Keratinocyte (primary cell): Measurements from ENCODE around the gene LTV1. TPM values are rescaled to one million over a fixed set of nuclear protein-coding genes. Genes with fewer than 3 reads are reported as not detected.

Experiments used
- DNase-seq: peaks from one replicate; pipeline ENCODE4 v3.0.0-alpha.2; 2011; ENCODE audit warnings: low read depth, missing footprints, low spot score
- FAIRE-seq: peaks from 2 replicates; lab custom pipeline; 2011; peaks lifted over from hg19 to GRCh38; lab: Jason Lieb, UNC
- H2AFZ ChIP-seq: 2 replicates; pipeline ENCODE4 v1.6.0; 2012; ENCODE audit warnings: low read length, control low read depth, inconsistent platforms; ENCODE audit not compliant: control insufficient read depth
- H3K27ac ChIP-seq: 2 replicates; pipeline ENCODE4 v1.5.1; 2011; ENCODE audit warnings: low read length; ENCODE audit not compliant: control insufficient read depth, insufficient read depth
- H3K27me3 ChIP-seq: 3 replicates; pipeline ENCODE4 v1.6.0; 2011; ENCODE audit warnings: low read length; ENCODE audit not compliant: control insufficient read depth, insufficient read depth; ENCODE audit errors: extremely low read depth
- H3K36me3 ChIP-seq, 2 experiments: 2 replicates in 1 of 2; 3 replicates in 1 of 2; pipeline ENCODE4 v1.5.1; 2011; ENCODE audit warnings: low read length in 2 of 2, mild to moderate bottlenecking in 1 of 2; ENCODE audit not compliant: control insufficient read depth in 2 of 2, insufficient read depth in 2 of 2; ENCODE audit errors: extremely low read depth in 1 of 2
- H3K4me1 ChIP-seq: 3 replicates; pipeline ENCODE4 v1.5.1; 2011; ENCODE audit warnings: low read length; ENCODE audit not compliant: control insufficient read depth, insufficient read depth; ENCODE audit errors: extremely low read depth
- H3K4me2 ChIP-seq: 3 replicates; pipeline ENCODE4 v1.6.0; 2011; ENCODE audit warnings: low read depth, low read length; ENCODE audit not compliant: control insufficient read depth, insufficient read depth; ENCODE audit errors: extremely low read depth
- H3K4me3 ChIP-seq, 3 experiments: fragments of 200-600 bp in 1 of 3; sonication (generic) in 1 of 3; 2 replicates in 2 of 3; 3 replicates in 1 of 3; pipeline ENCODE4 v1.5.1; 2011 to 2016; ENCODE audit warnings: low read length in 3 of 3, mild to moderate bottlenecking in 3 of 3, control low read depth in 2 of 3, inconsistent platforms in 1 of 3, low read depth in 1 of 3, mixed read lengths in 1 of 3, mixed run types in 1 of 3, moderate library complexity in 1 of 3; ENCODE audit not compliant: control insufficient read depth in 2 of 3, insufficient read depth in 2 of 3; ENCODE audit errors: extremely low read depth in 1 of 3
- H3K79me2 ChIP-seq: 2 replicates; pipeline ENCODE4 v1.6.0; 2012; ENCODE audit warnings: low read length; ENCODE audit not compliant: control insufficient read depth, insufficient read depth
- H3K9ac ChIP-seq: 3 replicates; pipeline ENCODE4 v1.6.0; 2011; ENCODE audit warnings: low read length; ENCODE audit not compliant: control insufficient read depth, insufficient read depth; ENCODE audit errors: extremely low read depth
- H3K9me1 ChIP-seq: 3 replicates; pipeline ENCODE4 v1.6.0; 2011; ENCODE audit warnings: low read length; ENCODE audit not compliant: control insufficient read depth, insufficient read depth; ENCODE audit errors: extremely low read depth
- H3K9me3 ChIP-seq: 2 replicates; pipeline ENCODE4 v1.5.1; 2012; ENCODE audit warnings: low read depth, low read length; ENCODE audit not compliant: control insufficient read depth
- H4K20me1 ChIP-seq: 3 replicates; pipeline ENCODE4 v1.6.0; 2011; ENCODE audit warnings: low read length; ENCODE audit not compliant: control insufficient read depth, insufficient read depth; ENCODE audit errors: extremely low read depth
- CTCF ChIP-seq, 3 experiments: IDR thresholded peaks in 1 of 3; conservative IDR thresholded peaks in 1 of 3; optimal IDR thresholded peaks in 1 of 3; 2 replicates in 2 of 3; 3 replicates in 1 of 3; pipeline versions ENCODE3 to v1.5.1; 2011; ENCODE audit warnings: low read length in 3 of 3, mild to moderate bottlenecking in 3 of 3, moderate library complexity in 2 of 3, control low read depth in 1 of 3, inconsistent platforms in 1 of 3; ENCODE audit not compliant: insufficient read depth in 2 of 3; ENCODE audit errors: extremely low read depth in 1 of 3
- EZH2 ChIP-seq: IDR thresholded peaks from one replicate; pipeline ENCODE4 v1.6.1; 2012; ENCODE audit warnings: inconsistent platforms, mild to moderate bottlenecking, low read length, moderate library complexity
- dilution Hi-C: fragments of 300-500 bp; cut with MboI; formaldehyde crosslinking; loops from one replicate; pipeline ENCODE4 v1.7.0; 2020; ENCODE audit warnings: low sequenced_read_pairs; ENCODE audit not compliant: extremely low pct_ligation_motif_present
- polyA plus RNA-seq, 5 experiments: library from polyadenylated mRNA; depleted of rRNA in 3 of 5; stranded (reverse) in 3 of 5; stranded (forward) in 1 of 5; unstranded in 1 of 5; fragments of >200 nt; gene quantifications; 1 replicate in 1 of 5; 2 replicates in 3 of 5; 3 replicates in 1 of 5; pipeline versions ENCODE4 v1.2.1 to v1.2.3, GENCODE V29; 2011 to 2012; ENCODE audit warnings: missing spikeins in 2 of 5, low read depth in 1 of 5, low replicate concordance in 1 of 5

LTV1 gene
- polyA plus RNA-seq, 1 donor (not counting 4 experiments of a cell fraction or from before 2014, with no cell fraction given) = 35.2 TPM

GRCh38 chr6:143884216-143884900 lies 41.2 kb downstream of the LTV1 start:
- H3K4me1 ChIP-seq = no peaks in the 10 kb centered on the region
- FAIRE-seq = no peak

GRCh38 chr6:143885116-143885515 lies 42.0 kb downstream of the LTV1 start:
- Histone ChIP-seq H3K9ac (no peak overlapping the region), H3K27ac (no peak overlapping the region), H3K4me2 (no peak overlapping the region), H3K4me1 (no peaks in the 10 kb centered on the region), H3K9me1 (no peaks in the 10 kb centered on the region), H3K79me2 (no peaks in the 10 kb centered on the region), H4K20me1 (no peaks in the 10 kb centered on the region), H3K9me3 (no peaks in the 10 kb centered on the region), H3K27me3 (no peaks in the 10 kb centered on the region), H3K36me3 (no peaks in the 10 kb centered on the region), H2AFZ (no peak overlapping the region), H3K4me3 (no peak overlapping the region)
- FAIRE-seq = no peak
- dilution Hi-C loops = no loop called here
- TF ChIP-seq EZH2 (no peak), CTCF (optimal IDR thresholded peaks at IDR 0.05 in 1 of 3, IDR thresholded peaks at IDR 0.05 in 1 of 3, conservative IDR thresholded peaks at IDR 0.05 in 1 of 3; ENCODE audit: extremely low read depth in 1 of 3, insufficient read depth in 2 of 3, low read length in 3 of 3) (no peak)
- no peak for DNase-seq

More at GRCh38 chr6:143884216-143884900, 41.2 kb downstream of the LTV1 start:
- no peak overlapping the region for H3K9ac ChIP-seq
- no peak overlapping the region for H2AFZ ChIP-seq
- dilution Hi-C loops = no loop called here
- H3K27me3 ChIP-seq = no peaks in the 10 kb centered on the region
- no peaks in the 10 kb centered on the region for H4K20me1 ChIP-seq
- no peak for TF ChIP-seq EZH2
- TF ChIP-seq CTCF (optimal IDR thresholded peaks at IDR 0.05 in 1 of 3, IDR thresholded peaks at IDR 0.05 in 1 of 3, conservative IDR thresholded peaks at IDR 0.05 in 1 of 3; ENCODE audit: extremely low read depth in 1 of 3, insufficient read depth in 2 of 3, low read length in 3 of 3) = no peak
- no peaks in the 10 kb centered on the region for H3K79me2 ChIP-seq
- no peaks in the 10 kb centered on the region for H3K36me3 ChIP-seq
- H3K27ac ChIP-seq = no peak overlapping the region
- no peaks in the 10 kb centered on the region for H3K9me1 ChIP-seq
- DNase-seq = no peak
- no peaks in the 10 kb centered on the region for H3K9me3 ChIP-seq
- H3K4me2 ChIP-seq = no peak overlapping the region
- no peak overlapping the region for H3K4me3 ChIP-seq
